GM20000 (cell line): ENCODE measurements around the gene TOMM22.

Source experiments
- DNase-seq: peaks from one replicate; pipeline ENCODE4 v3.0.0; 2012; ENCODE audit warnings: low spot score
- TF ChIP-seq, protein P1 (sequence below): IDR thresholded peaks from 2 replicates; pipeline ENCODE4 v1.5.1; 2012; ENCODE audit warnings: mild to moderate bottlenecking, control low read depth; ENCODE audit errors: extremely low read depth, missing control alignments

Gene TOMM22

DNA sequence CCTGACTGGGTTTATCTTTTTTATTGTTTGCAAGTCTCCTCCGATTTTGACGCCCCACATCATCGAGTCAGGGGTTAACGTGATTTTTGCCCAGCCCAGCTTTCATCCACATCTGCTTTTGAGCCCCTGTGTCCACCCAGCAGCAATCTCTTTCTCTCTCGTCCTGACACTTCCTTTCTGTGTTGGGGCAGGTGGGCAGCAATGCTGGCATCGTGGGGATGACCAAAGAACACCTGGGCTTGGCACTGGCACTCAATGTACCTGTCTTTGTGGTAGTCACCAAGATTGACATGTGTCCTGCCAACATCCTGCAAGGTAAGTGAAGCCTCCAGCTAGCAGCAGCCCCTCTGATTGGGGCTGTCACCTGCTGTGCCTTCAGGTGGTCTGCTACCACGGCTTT, 39.8 kb downstream of the TOMM22 start:
- TF ChIP-seq, protein P1, sequence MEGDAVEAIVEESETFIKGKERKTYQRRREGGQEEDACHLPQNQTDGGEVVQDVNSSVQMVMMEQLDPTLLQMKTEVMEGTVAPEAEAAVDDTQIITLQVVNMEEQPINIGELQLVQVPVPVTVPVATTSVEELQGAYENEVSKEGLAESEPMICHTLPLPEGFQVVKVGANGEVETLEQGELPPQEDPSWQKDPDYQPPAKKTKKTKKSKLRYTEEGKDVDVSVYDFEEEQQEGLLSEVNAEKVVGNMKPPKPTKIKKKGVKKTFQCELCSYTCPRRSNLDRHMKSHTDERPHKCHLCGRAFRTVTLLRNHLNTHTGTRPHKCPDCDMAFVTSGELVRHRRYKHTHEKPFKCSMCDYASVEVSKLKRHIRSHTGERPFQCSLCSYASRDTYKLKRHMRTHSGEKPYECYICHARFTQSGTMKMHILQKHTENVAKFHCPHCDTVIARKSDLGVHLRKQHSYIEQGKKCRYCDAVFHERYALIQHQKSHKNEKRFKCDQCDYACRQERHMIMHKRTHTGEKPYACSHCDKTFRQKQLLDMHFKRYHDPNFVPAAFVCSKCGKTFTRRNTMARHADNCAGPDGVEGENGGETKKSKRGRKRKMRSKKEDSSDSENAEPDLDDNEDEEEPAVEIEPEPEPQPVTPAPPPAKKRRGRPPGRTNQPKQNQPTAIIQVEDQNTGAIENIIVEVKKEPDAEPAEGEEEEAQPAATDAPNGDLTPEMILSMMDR: no peak
- DNase-seq: no peak

DNA sequence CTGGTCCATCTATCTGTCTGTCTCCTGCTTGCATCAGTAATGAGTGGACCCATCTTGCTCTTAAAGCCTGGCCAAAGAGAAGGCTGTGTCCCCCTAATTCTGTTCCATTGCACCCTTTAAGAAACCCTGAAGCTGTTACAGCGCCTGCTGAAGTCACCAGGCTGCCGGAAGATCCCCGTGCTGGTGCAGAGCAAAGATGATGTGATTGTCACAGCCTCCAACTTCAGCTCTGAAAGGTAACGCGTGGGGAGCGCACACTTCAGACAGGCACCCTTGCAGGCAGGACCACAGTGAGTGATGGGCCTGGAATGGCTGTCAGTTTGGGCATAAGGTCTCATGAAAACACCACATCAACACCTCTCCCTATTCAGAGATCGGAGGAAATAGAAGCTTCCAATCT, 42.4 kb downstream of the TOMM22 start:
- TF ChIP-seq, protein P1: no peak
- no peak for DNase-seq

DNA sequence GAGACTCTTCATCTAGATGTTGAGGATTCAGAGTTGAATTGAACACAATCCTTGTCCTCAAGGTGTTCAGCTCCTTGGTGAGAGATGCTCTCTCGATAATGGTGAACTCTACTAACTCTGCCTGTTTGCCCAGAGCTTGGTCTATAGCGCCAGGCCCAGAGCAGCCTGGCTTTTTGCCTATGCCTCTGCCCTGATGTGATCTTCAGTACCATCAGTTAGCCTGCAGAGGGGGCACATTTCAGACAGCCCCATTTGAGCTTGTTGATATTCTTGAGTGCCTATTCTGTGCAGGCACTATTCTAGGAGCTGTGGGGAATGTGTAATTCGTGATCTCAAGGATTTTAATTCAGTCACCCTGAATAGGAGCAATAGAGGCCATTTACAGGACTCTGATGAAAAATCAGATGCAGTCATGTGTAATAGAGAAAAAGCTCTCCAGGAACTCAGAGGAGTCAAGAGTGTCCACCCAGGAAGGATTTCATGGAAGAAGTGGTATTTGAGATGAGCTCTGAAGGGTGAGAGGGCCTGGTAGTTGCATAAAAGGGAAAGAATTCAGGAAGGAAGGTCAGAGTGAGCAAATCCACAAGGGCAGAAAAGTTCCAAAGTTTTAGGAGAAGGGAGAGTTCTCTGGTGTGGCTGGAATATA, 43.3 kb downstream of the TOMM22 start:
- TF ChIP-seq, protein P1: no peak
- no peak for DNase-seq

DNA sequence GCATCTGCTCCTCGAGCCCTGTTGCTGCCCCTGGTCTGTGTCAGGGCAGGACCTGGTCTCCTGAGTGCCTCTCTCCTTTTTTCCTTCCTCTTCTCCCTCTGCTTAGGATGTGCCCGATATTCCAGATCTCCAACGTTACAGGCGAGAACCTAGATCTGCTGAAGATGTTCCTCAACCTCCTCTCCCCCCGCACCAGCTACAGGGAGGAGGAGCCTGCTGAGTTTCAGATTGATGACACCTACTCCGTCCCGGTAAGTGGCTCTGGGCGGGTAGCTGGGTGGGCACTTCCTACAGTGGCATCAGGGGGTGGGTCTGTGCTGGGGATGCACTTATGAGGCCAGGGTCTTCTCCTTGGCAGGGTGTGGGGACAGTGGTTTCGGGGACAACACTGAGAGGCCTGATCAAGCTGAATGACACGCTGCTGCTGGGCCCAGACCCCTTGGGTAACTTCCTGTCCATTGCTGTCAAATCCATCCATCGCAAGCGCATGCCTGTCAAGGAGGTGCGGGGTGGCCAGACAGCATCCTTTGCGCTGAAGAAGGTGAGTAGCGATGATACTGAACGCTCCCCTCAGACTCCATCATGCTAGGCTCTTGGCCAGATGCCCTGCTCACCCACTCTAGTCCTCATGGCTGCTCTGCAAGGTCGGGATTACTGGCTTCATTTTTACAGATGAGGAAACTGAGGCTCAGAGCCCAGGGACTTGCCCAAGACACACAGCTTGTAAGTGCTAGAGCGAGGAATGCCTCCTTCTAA, 44.3 kb downstream of the TOMM22 start:
- DNase-seq: no peak
- TF ChIP-seq, protein P1: no peak

DNA sequence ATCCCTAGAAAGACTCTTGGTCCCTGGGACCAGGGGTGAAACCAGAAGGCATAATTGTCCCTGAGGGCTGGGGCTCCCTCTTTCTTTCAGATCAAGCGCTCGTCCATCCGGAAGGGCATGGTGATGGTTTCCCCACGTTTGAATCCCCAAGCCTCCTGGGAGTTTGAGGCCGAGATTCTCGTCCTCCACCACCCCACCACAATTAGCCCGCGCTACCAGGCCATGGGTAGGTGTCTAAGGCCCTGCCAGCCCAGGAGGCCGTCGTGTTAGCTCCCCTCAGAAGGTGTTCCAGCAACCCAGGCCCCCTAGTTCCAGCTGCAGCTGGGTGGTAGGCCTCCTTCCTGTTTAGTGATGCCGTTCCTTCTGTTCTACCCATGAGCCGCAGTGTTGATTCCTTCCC, 45.4 kb downstream of the TOMM22 start:
- DNase-seq: no peak
- TF ChIP-seq, protein P1: no peak

DNA sequence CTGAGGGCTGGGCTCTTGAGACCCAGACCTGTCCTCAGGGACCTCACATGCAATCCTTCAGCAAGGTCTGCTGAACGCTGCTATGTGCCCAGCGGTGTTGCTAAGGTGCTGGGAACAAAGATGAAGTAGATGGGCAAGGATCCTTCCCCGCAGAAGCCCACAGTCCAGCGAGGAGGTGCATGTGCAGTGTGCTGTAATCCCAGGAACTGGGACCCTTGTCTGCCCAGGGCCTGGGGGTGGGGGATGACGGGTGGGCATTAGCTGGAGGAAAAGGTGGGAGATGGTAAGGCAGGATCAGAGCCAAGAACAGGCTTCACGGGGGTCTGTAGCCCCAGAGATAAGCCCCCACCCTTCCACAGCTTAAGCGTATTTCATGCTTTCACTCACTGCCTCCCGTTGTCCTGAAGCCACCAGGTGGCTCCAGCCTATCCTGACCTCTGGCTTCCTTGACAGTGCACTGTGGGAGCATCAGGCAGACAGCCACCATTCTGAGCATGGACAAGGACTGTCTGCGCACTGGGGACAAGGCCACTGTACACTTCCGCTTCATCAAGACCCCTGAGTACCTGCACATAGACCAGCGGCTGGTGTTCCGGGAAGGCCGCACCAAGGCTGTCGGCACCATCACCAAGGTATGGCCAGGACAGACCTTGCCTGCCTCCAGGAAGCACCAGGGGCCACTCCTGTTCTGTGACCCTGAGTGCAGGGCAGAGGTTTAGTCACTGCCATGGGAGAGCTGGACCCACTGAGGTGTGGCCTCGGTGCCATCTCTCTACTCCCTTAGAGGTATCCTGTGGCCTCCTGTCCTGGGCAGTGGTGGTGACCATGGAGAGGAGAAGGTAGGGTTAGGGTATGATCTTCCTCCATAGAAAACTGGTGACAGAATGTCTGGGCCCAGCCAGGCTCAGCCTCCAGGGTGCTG, 46.0 kb downstream of the TOMM22 start:
- TF ChIP-seq, protein P1: no peak
- DNase-seq: no peak
